CD14-positive monocyte (primary cell): ENCODE measurements around the gene SASH1. TPM values are rescaled to one million over a fixed set of nuclear protein-coding genes. Genes with fewer than 3 reads are reported as not detected.

Experiments used
- DNase-seq, 3 donors: peaks; one replicate each; pipeline ENCODE4 v3.0.0-alpha.2; 2011 to 2022
- H2AFZ ChIP-seq: 2 replicates; pipeline ENCODE4 v1.6.0; 2012; ENCODE audit warnings: mild to moderate bottlenecking, low read depth, low read length, inconsistent platforms; ENCODE audit not compliant: insufficient read depth, poor library complexity, severe bottlenecking
- H3K27ac ChIP-seq, 2 donors: 1 replicate in 1 of 2; 2 replicates in 1 of 2; pipeline ENCODE4 v1.5.1; 2012 to 2013; ENCODE audit warnings: low read length in 2 of 2, control low read depth in 1 of 2, inconsistent platforms in 1 of 2, low read depth in 1 of 2, mild to moderate bottlenecking in 1 of 2
- H3K27me3 ChIP-seq, 2 donors: one replicate each; pipeline versions ENCODE4 v1.6.0 to v1.6.1; 2011 to 2013; ENCODE audit warnings: low read length in 2 of 2; ENCODE audit not compliant: control insufficient read depth in 2 of 2, insufficient read depth in 2 of 2
- H3K36me3 ChIP-seq, 2 donors: replicated peaks in 1 of 2; 1 replicate in 1 of 2; 2 replicates in 1 of 2; pipeline versions ENCODE4 v1.5.1 to v1.6.1; 2012 to 2013; ENCODE audit warnings: low read length in 2 of 2, control low read depth in 1 of 2, inconsistent platforms in 1 of 2, mild to moderate bottlenecking in 1 of 2; ENCODE audit not compliant: insufficient read depth in 2 of 2, control insufficient read depth in 1 of 2
- H3K4me1 ChIP-seq, 2 donors: 1 replicate in 1 of 2; 2 replicates in 1 of 2; pipeline versions ENCODE4 v1.5.1 to v1.6.1; 2012 to 2013; ENCODE audit warnings: low read length in 2 of 2, control low read depth in 1 of 2, inconsistent platforms in 1 of 2, mild to moderate bottlenecking in 1 of 2, moderate library complexity in 1 of 2; ENCODE audit not compliant: insufficient read depth in 2 of 2, control insufficient read depth in 1 of 2
- H3K4me2 ChIP-seq: replicated peaks from 2 replicates; pipeline ENCODE3; 2012; ENCODE audit warnings: low read length, moderate library complexity, mild to moderate bottlenecking; ENCODE audit not compliant: poor library complexity, severe bottlenecking; ENCODE audit errors: extremely low read depth
- H3K4me3 ChIP-seq, 3 experiments: fragments of 200-600 bp in 1 of 3; sonication (generic) in 1 of 3; replicated peaks in 1 of 3; 1 replicate in 2 of 3; 2 replicates in 1 of 3; pipeline ENCODE4 v1.5.1; 2011 to 2013; ENCODE audit warnings: low read length in 3 of 3, mild to moderate bottlenecking in 3 of 3, control low read depth in 2 of 3, low read depth in 2 of 3, inconsistent platforms in 1 of 3, moderate library complexity in 1 of 3
- H3K79me2 ChIP-seq: 2 replicates; pipeline ENCODE4 v1.6.0; 2012; ENCODE audit warnings: mild to moderate bottlenecking, control low read depth, inconsistent platforms, low read length, moderate library complexity; ENCODE audit not compliant: insufficient read depth
- H3K9ac ChIP-seq: 2 replicates; pipeline ENCODE4 v1.6.0; 2017; ENCODE audit warnings: low read length, mild to moderate bottlenecking; ENCODE audit not compliant: insufficient read depth, poor library complexity, severe bottlenecking
- H3K9me3 ChIP-seq, 2 donors: replicated peaks in 1 of 2; 1 replicate in 1 of 2; 2 replicates in 1 of 2; pipeline versions ENCODE4 v1.5.1 to v1.6.1; 2012 to 2013; ENCODE audit warnings: low read length in 2 of 2, control low read depth in 1 of 2; ENCODE audit not compliant: control insufficient read depth in 1 of 2, insufficient read depth in 1 of 2
- H4K20me1 ChIP-seq: 2 replicates; pipeline ENCODE4 v1.6.0; 2012; ENCODE audit warnings: mild to moderate bottlenecking, low read length, control low read depth, moderate library complexity; ENCODE audit not compliant: insufficient read depth
- H3K27ac Mint-ChIP-seq, 7 donors: one replicate each; pipeline ENCODE4 v1.8.0; 2020; ENCODE audit warnings: mild to moderate bottlenecking in 7 of 7, mixed read lengths in 7 of 7, moderate library complexity in 6 of 7, inconsistent platforms in 2 of 7
- H3K27me3 Mint-ChIP-seq, 3 donors: one replicate each; pipeline ENCODE4 v1.8.0; 2021 to 2022; ENCODE audit warnings: low read depth in 3 of 3, mild to moderate bottlenecking in 3 of 3, mixed read lengths in 3 of 3, moderate library complexity in 3 of 3, inconsistent platforms in 1 of 3
- H3K36me3 Mint-ChIP-seq, 2 donors: one replicate each; pipeline ENCODE4 v1.8.0; 2020; ENCODE audit warnings: mixed read lengths in 2 of 2, inconsistent platforms in 1 of 2, mild to moderate bottlenecking in 1 of 2
- H3K4me1 Mint-ChIP-seq: one replicate; pipeline ENCODE4 v1.8.0; 2020; ENCODE audit warnings: mild to moderate bottlenecking, mixed read lengths
- H3K4me3 Mint-ChIP-seq, 2 donors: one replicate each; pipeline ENCODE4 v1.8.0; 2020; ENCODE audit warnings: mild to moderate bottlenecking in 2 of 2, mixed read lengths in 2 of 2, moderate library complexity in 1 of 2
- H3K9me3 Mint-ChIP-seq, 7 donors: one replicate each; pipeline ENCODE4 v1.8.0; 2020 to 2022; ENCODE audit warnings: mixed read lengths in 7 of 7, mild to moderate bottlenecking in 6 of 7, moderate library complexity in 6 of 7, inconsistent platforms in 2 of 7
- CTCF ChIP-seq: fragments of 200-600 bp; IDR thresholded peaks from one replicate; pipeline ENCODE4 v1.8.0; 2022; ENCODE audit warnings: antibody characterized with exemption, mild to moderate bottlenecking
- WGBS: methylation state at CpG from one replicate; pipeline ENCODE4 v1.1.5; 2013; ENCODE audit warnings: missing lambda C conversion rate; ENCODE audit not compliant: insufficient coverage; 5-methylcytosine and 5-hydroxymethylcytosine counted together
- intact Hi-C, 2 donors: fragments of 100-400 bp; cut with micrococcal nuclease; formaldehyde crosslinking; loops; one replicate each; pipeline versions ENCODE4 v1.15.0 to v1.15.1; 2023
- polyA plus RNA-seq, 3 donors: library from polyadenylated mRNA; depleted of rRNA in 1 of 3; unstranded in 2 of 3; stranded (reverse) in 1 of 3; fragments of 300-500 nt in 2 of 3; fragments of >200 nt in 1 of 3; fragmentation: Illumina TruSeq in 2 of 3; gene quantifications; 1 replicate in 2 of 3; 2 replicates in 1 of 3; pipeline ENCODE4 v1.2.3, GENCODE V29; 2012 to 2021

SASH1 gene
- polyA plus RNA-seq, 3 donors, result 0.90 to 5.1 (median 4.7) TPM

DNA sequence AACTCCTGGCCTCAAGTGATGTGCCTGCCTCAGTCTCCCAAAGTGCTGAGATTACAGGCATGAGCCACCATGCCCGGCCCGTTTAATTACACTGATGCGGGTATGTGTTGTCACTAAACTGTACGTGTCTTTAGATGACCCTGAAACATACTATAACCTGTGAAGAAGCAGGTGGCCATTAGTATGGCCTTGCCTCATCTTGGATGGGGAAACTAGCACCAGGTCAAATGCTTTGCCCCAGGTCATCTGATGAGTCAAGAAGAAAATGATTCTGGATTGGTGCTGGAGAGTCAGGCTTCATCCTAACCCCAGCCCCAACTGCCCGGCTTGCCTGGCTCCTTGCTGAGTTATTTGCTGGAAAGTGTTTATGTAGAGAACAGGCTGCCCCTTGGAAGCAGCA is 2.9 kb upstream of the SASH1 start:
- peaks cover 2 to 7% of the 10 kb centered on the region in 2 donors for H3K36me3 Mint-ChIP-seq

GRCh38 chr6:148340586-148341297 is 1.9 kb upstream of the SASH1 start:
- no peak overlapping the region for H3K27ac Mint-ChIP-seq
- DNase-seq, result no peak
- Histone ChIP-seq H2AFZ (no peak overlapping the region), H3K27me3 (peaks cover 46 to 56% of the 10 kb centered on the region in 2 donors), H3K36me3 (no peaks in the 10 kb centered on the region), H3K27ac (no peak overlapping the region), H3K79me2 (no peaks in the 10 kb centered on the region), H3K4me1 (peaks cover 10 to 18% of the 10 kb centered on the region in 2 donors), H3K9ac (no peak overlapping the region), H3K4me3 (no peak overlapping the region), H3K9me3 (no peaks in the 10 kb centered on the region), H4K20me1 (no peaks in the 10 kb centered on the region), H3K4me2 (no peak overlapping the region)
- peaks cover 0 to 20% (median 6%) of the 10 kb centered on the region in 7 donors for H3K9me3 Mint-ChIP-seq
- peaks cover 2 to 7% of the 10 kb centered on the region in 2 donors for H3K36me3 Mint-ChIP-seq
- intact Hi-C loops, result no loop called here
- no peak for TF ChIP-seq CTCF
- H3K4me1 Mint-ChIP-seq, result peaks cover 26% of the 10 kb centered on the region
- 94% methylated on average over 3 of the region's 9 CpGs for WGBS
- H3K27me3 Mint-ChIP-seq, result peaks cover 48 to 65% (median 53%) of the 10 kb centered on the region in 3 donors
- peak overlapping the region in 1 of 2 donors; percentile 48 for H3K4me3 Mint-ChIP-seq

More for the DNA sequence above, 2.9 kb upstream of the SASH1 start:
- peaks cover 10 to 18% of the 10 kb centered on the region in 2 donors for H3K4me1 ChIP-seq
- Mint-ChIP-seq H3K4me3 (no peak overlapping the region), H3K27ac (no peak overlapping the region), H3K4me1 (peaks cover 19% of the 10 kb centered on the region), H3K9me3 (peaks cover 0 to 17% (median 5%) of the 10 kb centered on the region in 7 donors), H3K27me3 (peaks cover 46 to 63% (median 46%) of the 10 kb centered on the region in 3 donors)
- H3K27me3 ChIP-seq, result peaks cover 37 to 47% of the 10 kb centered on the region in 2 donors
- DNase-seq, result no peak
- H3K79me2 ChIP-seq, result no peaks in the 10 kb centered on the region
- H4K20me1 ChIP-seq, result no peaks in the 10 kb centered on the region
- no CpG with 5 or more reads among the region's 5 CpGs for WGBS
- no peaks in the 10 kb centered on the region for H3K9me3 ChIP-seq
- H3K9ac ChIP-seq, result no peak overlapping the region
- intact Hi-C loops, result no loop called here
- H3K4me2 ChIP-seq, result no peak overlapping the region
- H3K27ac ChIP-seq, result no peak overlapping the region
- no peak overlapping the region for H2AFZ ChIP-seq
- TF ChIP-seq CTCF, result no peak
- no peaks in the 10 kb centered on the region for H3K36me3 ChIP-seq
- H3K4me3 ChIP-seq, result no peak overlapping the region
